Mesenchymal stem cell (in vitro differentiated cells and primary cell): Measurements from ENCODE around the gene CD300LD.

Source experiments
- DNase-seq: peaks from one replicate; pipeline ENCODE4 v3.0.0-alpha.2; 2013
- H2AFZ ChIP-seq: one replicate; pipeline ENCODE4 v1.6.1; 2013; ENCODE audit warnings: low read depth, mild to moderate bottlenecking, control low read depth, inconsistent platforms, low read length, moderate library complexity
- H2AK5ac ChIP-seq: 2 replicates; pipeline ENCODE4 v1.6.1; 2013; ENCODE audit warnings: low read length, moderate library complexity, mild to moderate bottlenecking, inconsistent platforms; ENCODE audit not compliant: severe bottlenecking
- H2BK120ac ChIP-seq: one replicate; pipeline ENCODE4 v1.6.1; 2013; ENCODE audit warnings: low read depth, mild to moderate bottlenecking, inconsistent platforms, low read length, moderate library complexity
- H2BK12ac ChIP-seq, 2 experiments: one replicate each; pipeline ENCODE4 v1.6.1; 2013; ENCODE audit warnings: inconsistent platforms in 2 of 2, low read length in 2 of 2, mild to moderate bottlenecking in 2 of 2, moderate library complexity in 2 of 2, control low read depth in 1 of 2
- H2BK15ac ChIP-seq: one replicate; pipeline ENCODE4 v1.6.1; 2013; ENCODE audit warnings: mild to moderate bottlenecking, low read depth, inconsistent platforms; ENCODE audit not compliant: poor library complexity, severe bottlenecking
- H2BK5ac ChIP-seq: 2 replicates; pipeline ENCODE4 v1.6.1; 2013; ENCODE audit warnings: low read depth, mild to moderate bottlenecking, low read length, control low read depth, inconsistent platforms; ENCODE audit not compliant: poor library complexity, severe bottlenecking
- H3K14ac ChIP-seq, 2 experiments: one replicate each; pipeline ENCODE4 v1.6.1; 2013; ENCODE audit warnings: inconsistent platforms in 2 of 2, low read length in 2 of 2, control low read depth in 1 of 2, mild to moderate bottlenecking in 1 of 2, moderate library complexity in 1 of 2
- H3K18ac ChIP-seq, 2 experiments: one replicate each; pipeline ENCODE4 v1.6.1; 2013; ENCODE audit warnings: inconsistent platforms in 2 of 2, low read length in 2 of 2, control low read depth in 1 of 2, low read depth in 1 of 2, mild to moderate bottlenecking in 1 of 2
- H3K23ac ChIP-seq, 2 experiments: one replicate each; pipeline ENCODE4 v1.6.1; 2013; ENCODE audit warnings: inconsistent platforms in 2 of 2, low read length in 2 of 2, mild to moderate bottlenecking in 2 of 2, moderate library complexity in 2 of 2, control low read depth in 1 of 2
- H3K27ac ChIP-seq: 2 replicates; pipeline ENCODE4 v1.5.1; 2013; ENCODE audit warnings: mild to moderate bottlenecking, moderate library complexity, low read length, control low read depth, inconsistent platforms; ENCODE audit not compliant: poor library complexity, severe bottlenecking
- H3K27me3 ChIP-seq, 2 experiments: 2 replicates each; pipeline versions ENCODE4 v1.6.1 to v1.7.0; 2013; ENCODE audit warnings: low read length in 2 of 2, mild to moderate bottlenecking in 2 of 2, moderate library complexity in 2 of 2, control low read depth in 1 of 2, inconsistent platforms in 1 of 2; ENCODE audit not compliant: control insufficient read depth in 1 of 2, insufficient read depth in 1 of 2
- H3K36me3 ChIP-seq, 2 experiments: 2 replicates each; pipeline versions ENCODE4 v1.6.1 to v1.7.0; 2013; ENCODE audit warnings: low read length in 2 of 2, control low read depth in 1 of 2, inconsistent platforms in 1 of 2, low read depth in 1 of 2, mild to moderate bottlenecking in 1 of 2; ENCODE audit not compliant: insufficient read depth in 2 of 2, control insufficient read depth in 1 of 2
- H3K4ac ChIP-seq, 2 experiments: one replicate each; pipeline ENCODE4 v1.6.1; 2013; ENCODE audit warnings: inconsistent platforms in 2 of 2, low read length in 2 of 2, mild to moderate bottlenecking in 2 of 2, moderate library complexity in 2 of 2, control low read depth in 1 of 2, low read depth in 1 of 2
- H3K4me1 ChIP-seq: 2 replicates; pipeline ENCODE4 v1.6.1; 2013; ENCODE audit warnings: low read depth, low read length, control low read depth; ENCODE audit not compliant: control insufficient read depth, insufficient read depth
- H3K4me2 ChIP-seq: 2 replicates; pipeline ENCODE4 v1.6.1; 2013; ENCODE audit warnings: low read length, mild to moderate bottlenecking, inconsistent platforms; ENCODE audit not compliant: poor library complexity, severe bottlenecking
- H3K4me3 ChIP-seq, 2 experiments: 2 replicates each; pipeline versions ENCODE4 v1.5.1 to v1.7.0; 2013; ENCODE audit warnings: low read length in 2 of 2, mild to moderate bottlenecking in 2 of 2, control low read depth in 1 of 2, low read depth in 1 of 2; ENCODE audit not compliant: insufficient read depth in 1 of 2
- H3K79me1 ChIP-seq: replicated peaks from 2 replicates; pipeline ENCODE4 v1.6.1; 2013; ENCODE audit warnings: mild to moderate bottlenecking, control low read depth, low read length, inconsistent platforms; ENCODE audit not compliant: poor library complexity, severe bottlenecking
- H3K9ac ChIP-seq: 2 replicates; pipeline ENCODE4 v1.7.0; 2013; ENCODE audit warnings: mild to moderate bottlenecking, low read length, moderate library complexity
- H3K9me3 ChIP-seq: 2 replicates; pipeline ENCODE4 v1.7.0; 2013; ENCODE audit warnings: mild to moderate bottlenecking, low read length; ENCODE audit not compliant: control insufficient read depth
- H4K8ac ChIP-seq: one replicate; pipeline ENCODE4 v1.6.1; 2013; ENCODE audit warnings: inconsistent platforms, mild to moderate bottlenecking, low read length, moderate library complexity
- H4K91ac ChIP-seq: one replicate; pipeline ENCODE4 v1.6.1; 2013; ENCODE audit warnings: mild to moderate bottlenecking, low read length, inconsistent platforms
- WGBS: methylation state at CpG from one replicate; pipeline ENCODE4 v1.1.7; 2013; ENCODE audit warnings: mixed read lengths; 5-methylcytosine and 5-hydroxymethylcytosine counted together

CD300LD gene

DNA sequence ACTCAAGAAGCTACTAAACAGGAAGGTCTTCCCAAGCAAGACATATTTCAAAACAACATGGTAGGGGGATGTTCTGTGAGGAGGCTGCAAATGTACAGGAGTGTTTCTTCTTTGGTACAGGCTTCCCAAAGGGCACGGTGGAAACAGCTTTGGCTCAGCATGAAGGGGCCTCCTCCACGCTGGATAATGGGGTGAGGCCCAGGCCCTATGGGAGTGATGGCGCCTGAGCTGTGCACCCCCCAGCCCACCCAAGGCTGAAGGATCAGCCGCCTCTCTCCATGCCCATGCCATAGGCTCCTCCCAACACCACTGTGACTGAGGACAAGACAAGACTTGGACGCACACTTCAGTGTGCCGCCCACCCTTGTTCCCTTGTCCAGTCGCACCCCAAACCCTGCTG lies 24.6 kb upstream of the CD300LD start:
- H3K4ac ChIP-seq = no peak overlapping the region
- WGBS = 83% methylated on average over 7 of the region's 7 CpGs
- peaks cover 7 to 74% of the 10 kb centered on the region in 2 experiments for H3K27me3 ChIP-seq
- H3K79me1 ChIP-seq = no peaks in the 10 kb centered on the region
- H3K9ac ChIP-seq = no peak overlapping the region
- no peak overlapping the region for H3K23ac ChIP-seq
- H2BK120ac ChIP-seq = no peak overlapping the region
- H3K14ac ChIP-seq = no peak overlapping the region
- H3K9me3 ChIP-seq = no peaks in the 10 kb centered on the region
- H3K4me1 ChIP-seq = peaks cover 4% of the 10 kb centered on the region
- no peak overlapping the region for H3K4me2 ChIP-seq
- H2AK5ac ChIP-seq = no peak overlapping the region
- H2BK5ac ChIP-seq = no peak overlapping the region
- H4K8ac ChIP-seq = no peak overlapping the region
- no peak overlapping the region for H2BK12ac ChIP-seq
- H3K27ac ChIP-seq = no peak overlapping the region
- no peak overlapping the region for H2AFZ ChIP-seq
- DNase-seq = no peak
- no peaks in the 10 kb centered on the region for H3K36me3 ChIP-seq
- H4K91ac ChIP-seq = no peak overlapping the region
- no peak overlapping the region for H2BK15ac ChIP-seq
- H3K4me3 ChIP-seq = no peak overlapping the region
- H3K18ac ChIP-seq = no peak overlapping the region

DNA sequence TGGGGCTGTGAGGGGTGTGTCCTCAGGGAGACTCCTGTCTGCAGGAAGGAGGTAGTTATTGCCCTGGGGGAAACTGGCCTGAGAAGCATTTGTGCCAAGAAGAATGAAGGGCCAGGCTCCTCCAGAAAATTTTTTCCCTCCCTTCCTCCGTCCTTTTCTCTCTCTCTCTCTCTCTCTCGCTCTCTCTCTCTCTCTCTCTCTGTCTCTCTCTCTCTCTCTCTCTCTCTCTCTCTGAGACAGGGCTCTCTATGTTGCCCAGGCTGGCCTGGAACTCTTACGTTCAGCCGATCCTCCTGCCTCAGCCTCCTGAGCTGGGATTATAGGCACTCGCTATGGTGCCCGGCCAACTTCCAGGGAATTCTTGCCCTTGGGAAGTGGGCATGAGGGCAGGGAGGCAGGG lies 20.0 kb upstream of the CD300LD start:
- Histone ChIP-seq H3K4ac (no peak overlapping the region), H3K23ac (no peak overlapping the region), H3K18ac (no peak overlapping the region), H3K27ac (no peak overlapping the region), H3K27me3 (peaks cover 15 to 83% of the 10 kb centered on the region in 2 experiments), H3K4me1 (peaks cover 4% of the 10 kb centered on the region), H2BK5ac (no peak overlapping the region), H4K91ac (no peak overlapping the region), H2BK12ac (no peak overlapping the region), H3K9ac (no peak overlapping the region), H3K4me3 (no peak overlapping the region), H2AFZ (no peak overlapping the region), H2BK15ac (no peak overlapping the region), H2BK120ac (no peak overlapping the region), H3K79me1 (no peaks in the 10 kb centered on the region), H4K8ac (no peak overlapping the region), H3K9me3 (no peaks in the 10 kb centered on the region), H3K36me3 (no peaks in the 10 kb centered on the region), H3K4me2 (no peak overlapping the region), H3K14ac (no peak overlapping the region), H2AK5ac (no peak overlapping the region)
- DNase-seq = no peak
- WGBS = 96% methylated on average over 6 of the region's 6 CpGs

DNA sequence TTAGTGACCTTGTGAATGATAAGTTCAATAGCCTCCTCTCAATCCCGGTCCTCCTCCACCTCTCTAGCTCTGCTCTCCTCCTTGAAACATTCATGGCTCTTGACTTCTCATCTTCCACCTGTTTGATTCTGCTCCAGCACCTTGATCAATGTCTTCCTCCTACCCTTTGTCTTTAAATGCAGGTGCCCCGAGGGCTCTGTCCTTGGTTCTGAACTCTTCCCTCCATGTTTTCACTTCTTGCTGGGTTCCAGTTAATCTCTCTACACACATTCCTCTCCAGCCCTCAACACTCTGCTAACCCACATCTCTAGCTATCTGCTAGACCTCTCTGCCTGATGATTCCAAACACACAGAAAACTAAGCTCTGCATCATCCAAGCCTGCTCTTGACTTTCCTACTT lies 18.0 kb upstream of the CD300LD start:
- no peak overlapping the region for H4K91ac ChIP-seq
- no peak overlapping the region for H3K9ac ChIP-seq
- WGBS = 19% methylated on average over 2 of the region's 2 CpGs
- H3K4me1 ChIP-seq = peaks cover 4% of the 10 kb centered on the region
- no peak overlapping the region for H2BK15ac ChIP-seq
- no peak overlapping the region for H2BK120ac ChIP-seq
- no peak overlapping the region for H3K18ac ChIP-seq
- no peak overlapping the region for H2BK12ac ChIP-seq
- no peak overlapping the region for H2AFZ ChIP-seq
- no peaks in the 10 kb centered on the region for H3K9me3 ChIP-seq
- no peak overlapping the region for H3K4ac ChIP-seq
- no peak overlapping the region for H2AK5ac ChIP-seq
- no peaks in the 10 kb centered on the region for H3K79me1 ChIP-seq
- no peak overlapping the region for H4K8ac ChIP-seq
- H3K4me3 ChIP-seq = no peak overlapping the region
- no peaks in the 10 kb centered on the region for H3K36me3 ChIP-seq
- H3K4me2 ChIP-seq = no peak overlapping the region
- H3K27me3 ChIP-seq = peaks cover 15 to 72% of the 10 kb centered on the region in 2 experiments
- no peak overlapping the region for H3K14ac ChIP-seq
- no peak overlapping the region for H2BK5ac ChIP-seq
- no peak overlapping the region for H3K23ac ChIP-seq
- H3K27ac ChIP-seq = no peak overlapping the region
- no peak for DNase-seq

DNA sequence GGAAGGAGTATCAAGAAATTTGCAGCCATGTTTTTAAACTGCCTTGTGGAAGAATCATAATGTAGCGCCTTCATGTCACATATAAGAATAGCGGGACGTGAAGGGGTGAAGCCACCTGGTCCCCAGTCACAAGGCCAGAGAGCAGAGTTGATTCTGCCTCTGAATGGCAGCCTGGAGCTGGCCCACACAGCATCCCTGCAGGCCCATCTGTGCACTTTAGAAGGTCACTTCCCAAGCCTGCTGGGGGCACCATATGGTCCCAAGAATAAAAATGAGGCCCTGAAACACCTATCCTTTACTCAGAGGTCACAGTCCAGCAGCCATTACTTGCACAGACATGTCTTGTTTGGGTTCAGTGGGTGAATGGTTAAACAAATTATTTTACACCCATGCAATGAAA lies 16.4 kb upstream of the CD300LD start:
- H3K4me2 ChIP-seq = no peak overlapping the region
- no peak for DNase-seq
- H3K9me3 ChIP-seq = no peaks in the 10 kb centered on the region
- H2AK5ac ChIP-seq = no peak overlapping the region
- no peak overlapping the region for H3K27ac ChIP-seq
- H3K18ac ChIP-seq = no peak overlapping the region
- H3K4ac ChIP-seq = no peak overlapping the region
- H2BK120ac ChIP-seq = no peak overlapping the region
- peaks cover 21 to 69% of the 10 kb centered on the region in 2 experiments for H3K27me3 ChIP-seq
- no peak overlapping the region for H3K4me3 ChIP-seq
- no peak overlapping the region for H2BK5ac ChIP-seq
- 80% methylated on average over 3 of the region's 3 CpGs for WGBS
- H2BK12ac ChIP-seq = no peak overlapping the region
- H3K23ac ChIP-seq = no peak overlapping the region
- H3K14ac ChIP-seq = no peak overlapping the region
- no peak overlapping the region for H4K8ac ChIP-seq
- H3K4me1 ChIP-seq = peaks cover 4% of the 10 kb centered on the region
- no peak overlapping the region for H2AFZ ChIP-seq
- H2BK15ac ChIP-seq = no peak overlapping the region
- no peaks in the 10 kb centered on the region for H3K36me3 ChIP-seq
- no peaks in the 10 kb centered on the region for H3K79me1 ChIP-seq
- no peak overlapping the region for H4K91ac ChIP-seq
- no peak overlapping the region for H3K9ac ChIP-seq
